Mesothelial cell of epicardium (in vitro differentiated cells): ENCODE results near the gene ADGB. TPM values are rescaled to one million over a fixed set of nuclear protein-coding genes. Genes with fewer than 3 reads are reported as not detected.
"Not testable (repeated sequence)": the region's sequence is repeated elsewhere in the genome, so short reads cannot be mapped to it uniquely, and the experiment has no call there.

Experiments
- DNase-seq, 2 experiments: peaks; one replicate each; pipeline ENCODE4 v3.0.0; 2021; ENCODE audit warnings: low spot score in 2 of 2; ENCODE audit not compliant: unreplicated experiment in 2 of 2
- H3K27ac Mint-ChIP-seq: 2 replicates; pipeline ENCODE4 v1.8.0; 2021; ENCODE audit warnings: mixed read lengths
- H3K27me3 Mint-ChIP-seq: 2 replicates; pipeline ENCODE4 v1.8.0; 2021; ENCODE audit warnings: low read depth, mixed read lengths
- H3K36me3 Mint-ChIP-seq: 2 replicates; pipeline ENCODE4 v1.8.0; 2021; ENCODE audit warnings: mixed read lengths
- H3K4me1 Mint-ChIP-seq: 2 replicates; pipeline ENCODE4 v1.8.0; 2021; ENCODE audit warnings: mixed read lengths
- H3K4me3 Mint-ChIP-seq: 2 replicates; pipeline ENCODE4 v1.8.0; 2021; ENCODE audit warnings: mild to moderate bottlenecking, moderate library complexity, mixed read lengths
- H3K9me3 Mint-ChIP-seq: 2 replicates; pipeline ENCODE4 v1.8.0; 2021; ENCODE audit warnings: mixed read lengths
- CTCF ChIP-seq: fragments of 200-600 bp; sonication (generic); IDR thresholded peaks from one replicate; pipeline ENCODE4 v1.5.0; 2021; ENCODE audit warnings: antibody characterized with exemption; ENCODE audit not compliant: unreplicated experiment
- total RNA-seq: library from RNA; stranded (reverse); gene quantifications from 3 replicates; pipeline ENCODE4 v1.2.1, GENCODE V29; 2021

Gene ADGB
- total RNA-seq, result not detected in 3 replicates

- TF ChIP-seq CTCF, result no peak
- Mint-ChIP-seq H3K4me1 (peaks cover 9% of the 10 kb centered on the region), H3K27me3 (peaks cover 18% of the 10 kb centered on the region), H3K36me3 (no peaks in the 10 kb centered on the region), H3K9me3 (no peaks in the 10 kb centered on the region), H3K4me3 (peak within 1 kb of the TSS; percentile 64), H3K27ac (no peak within 1 kb of the TSS)
- DNase-seq, result peak; percentile 60 to 81
Measured at GRCh38 chr6:146598772-146599405, at the start of gene ADGB. ADGB (plus strand) TSS chr6:146598972; CDS start chr6:146599041, 69 bp downstream.

- Mint-ChIP-seq H3K4me3 (no peak overlapping the region), H3K27me3 (no peaks in the 10 kb centered on the region), H3K36me3 (peaks cover 35% of the 10 kb centered on the region), H3K9me3 (no peaks in the 10 kb centered on the region), H3K4me1 (peaks cover 25% of the 10 kb centered on the region), H3K27ac (peak overlapping the region; percentile 22)
- no peak for TF ChIP-seq CTCF
- DNase-seq, result no peak
Measured at GRCh38 chr6:146550911-146551310, 47.9 kb upstream of the ADGB start.

GRCh38 chr6:146551545-146551944 lies 47.2 kb upstream of the ADGB start:
- no peak for TF ChIP-seq CTCF
- Mint-ChIP-seq H3K27ac (no peak overlapping the region), H3K36me3 (peaks cover 37% of the 10 kb centered on the region), H3K4me1 (peaks cover 18% of the 10 kb centered on the region), H3K9me3 (no peaks in the 10 kb centered on the region), H3K4me3 (no peak overlapping the region), H3K27me3 (no peaks in the 10 kb centered on the region)
- DNase-seq, result no peak

- peaks cover 7% of the 10 kb centered on the region for H3K4me1 Mint-ChIP-seq
Measured at GRCh38 chr6:146553377-146554135, 45.2 kb upstream of the ADGB start.

GRCh38 chr6:146560607-146561006 lies 38.2 kb upstream of the ADGB start:
- DNase-seq, result no peak
- Mint-ChIP-seq H3K36me3 (peaks cover 10% of the 10 kb centered on the region), H3K27ac (no peak overlapping the region), H3K9me3 (peaks cover 4% of the 10 kb centered on the region), H3K4me3 (no peak overlapping the region), H3K4me1 (no peaks in the 10 kb centered on the region), H3K27me3 (no peaks in the 10 kb centered on the region)
- no peak for TF ChIP-seq CTCF

More at GRCh38 chr6:146553377-146554135, 45.2 kb upstream of the ADGB start:
- no peak for TF ChIP-seq CTCF
- no peak for DNase-seq
- Mint-ChIP-seq H3K27me3 (no peaks in the 10 kb centered on the region), H3K27ac (no peak overlapping the region), H3K9me3 (no peaks in the 10 kb centered on the region), H3K4me3 (no peak overlapping the region), H3K36me3 (peaks cover 39% of the 10 kb centered on the region)

- not testable (repeated sequence) for DNase-seq, H3K4me1 Mint-ChIP-seq, H3K36me3 Mint-ChIP-seq, H3K4me3 Mint-ChIP-seq, H3K27ac Mint-ChIP-seq, H3K27me3 Mint-ChIP-seq
- peaks cover 25% of the 10 kb centered on the region for H3K9me3 Mint-ChIP-seq
Measured at GRCh38 chr6:146566661-146567060, 32.1 kb upstream of the ADGB start.

- H3K27ac Mint-ChIP-seq, H3K4me1 Mint-ChIP-seq, H3K27me3 Mint-ChIP-seq, H3K36me3 Mint-ChIP-seq, H3K4me3 Mint-ChIP-seq, DNase-seq: not testable (repeated sequence)
- peaks cover 30% of the 10 kb centered on the region for H3K9me3 Mint-ChIP-seq
Measured at GRCh38 chr6:146568619-146569018, 30.2 kb upstream of the ADGB start.
